Measurements from ENCODE around the gene GCK.

Gene GCK

DNA sequence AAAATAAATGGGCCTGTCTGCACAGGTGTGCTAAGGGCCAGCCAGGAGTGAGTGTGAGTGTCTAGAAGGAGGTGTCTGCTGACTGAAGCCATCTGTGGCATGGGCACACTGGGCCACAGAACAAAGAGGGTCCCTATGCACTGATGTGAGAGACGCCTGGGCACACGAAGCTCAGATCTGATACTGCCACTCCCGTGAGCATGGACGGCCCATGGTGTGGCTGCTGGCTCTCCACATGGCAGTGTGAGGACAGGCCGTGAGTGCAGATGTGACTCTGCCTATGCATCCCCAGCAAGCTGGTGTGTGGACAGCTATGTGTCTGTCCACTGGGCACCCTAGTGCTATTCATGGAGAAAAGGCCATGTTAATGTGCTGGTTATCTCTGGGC, 35.3 kb downstream of the GCK start:
- no peak for DNase-seq

DNA sequence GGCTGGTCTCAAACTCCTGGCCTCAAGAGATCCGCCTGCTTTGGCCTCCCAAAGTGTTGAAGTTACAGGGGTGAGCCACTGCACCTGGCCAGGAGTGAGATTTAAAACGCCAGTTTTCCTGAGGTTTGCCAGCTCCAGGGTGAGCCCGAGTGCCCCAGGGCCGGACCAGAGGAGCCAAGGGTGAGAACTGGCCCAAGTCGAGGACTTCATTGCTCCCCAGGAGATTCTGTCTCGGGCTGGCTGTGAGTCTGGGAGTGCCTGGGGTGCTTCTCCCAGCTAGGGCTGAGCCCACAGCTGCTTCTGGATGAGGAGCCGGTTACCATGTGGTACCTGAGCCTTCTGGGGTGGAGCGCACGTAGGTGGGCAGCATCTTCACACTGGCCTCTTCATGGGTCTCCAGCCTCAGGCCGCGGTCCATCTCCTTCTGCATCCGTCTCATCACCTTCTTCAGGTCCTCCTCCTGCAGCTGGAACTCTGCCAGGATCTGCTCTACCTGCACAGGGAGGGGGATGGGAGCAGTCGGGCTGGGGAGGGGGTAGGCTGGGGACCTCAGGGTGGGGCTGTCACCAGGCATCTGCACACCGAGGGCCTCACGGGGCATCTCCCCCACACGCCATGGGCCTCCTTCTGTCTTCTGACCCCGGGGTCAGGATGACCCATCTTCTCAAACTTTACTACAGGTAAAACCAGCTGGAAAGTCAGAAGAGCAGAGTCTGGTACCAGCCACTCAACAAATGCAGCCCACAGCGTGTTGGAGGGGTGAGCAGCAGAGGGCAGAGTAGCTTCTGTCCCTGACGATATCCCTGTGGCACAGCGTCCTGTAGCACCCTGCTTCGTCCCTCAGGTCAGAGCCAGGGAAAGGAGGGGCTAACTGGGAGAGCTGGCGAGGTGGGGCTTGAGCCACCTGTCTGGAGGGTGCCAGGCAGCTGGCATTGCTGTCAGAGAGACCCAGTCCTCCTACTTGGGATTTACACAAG, 36.0 kb downstream of the GCK start:
- DNase-seq, result no peak

DNA sequence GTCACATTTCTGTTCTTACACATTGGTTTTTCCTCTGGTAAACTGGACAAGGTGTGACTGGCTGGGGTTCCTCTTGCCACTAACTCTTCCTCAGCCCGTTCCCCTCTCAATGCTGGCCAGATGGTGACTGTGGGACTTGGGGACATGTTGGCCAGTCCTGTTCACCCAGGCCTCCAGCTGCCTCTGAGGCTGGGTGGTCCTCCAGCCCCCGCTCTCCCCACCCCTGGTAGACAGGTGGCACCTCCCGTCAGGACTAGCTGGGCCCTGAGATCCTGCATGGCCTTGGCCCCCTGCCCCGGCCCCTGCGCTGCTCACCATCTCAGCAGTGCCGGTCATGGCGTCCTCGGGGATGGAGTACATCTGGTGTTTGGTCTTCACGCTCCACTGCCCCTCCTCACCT, 37.3 kb downstream of the GCK start:
- no peak for DNase-seq

DNA sequence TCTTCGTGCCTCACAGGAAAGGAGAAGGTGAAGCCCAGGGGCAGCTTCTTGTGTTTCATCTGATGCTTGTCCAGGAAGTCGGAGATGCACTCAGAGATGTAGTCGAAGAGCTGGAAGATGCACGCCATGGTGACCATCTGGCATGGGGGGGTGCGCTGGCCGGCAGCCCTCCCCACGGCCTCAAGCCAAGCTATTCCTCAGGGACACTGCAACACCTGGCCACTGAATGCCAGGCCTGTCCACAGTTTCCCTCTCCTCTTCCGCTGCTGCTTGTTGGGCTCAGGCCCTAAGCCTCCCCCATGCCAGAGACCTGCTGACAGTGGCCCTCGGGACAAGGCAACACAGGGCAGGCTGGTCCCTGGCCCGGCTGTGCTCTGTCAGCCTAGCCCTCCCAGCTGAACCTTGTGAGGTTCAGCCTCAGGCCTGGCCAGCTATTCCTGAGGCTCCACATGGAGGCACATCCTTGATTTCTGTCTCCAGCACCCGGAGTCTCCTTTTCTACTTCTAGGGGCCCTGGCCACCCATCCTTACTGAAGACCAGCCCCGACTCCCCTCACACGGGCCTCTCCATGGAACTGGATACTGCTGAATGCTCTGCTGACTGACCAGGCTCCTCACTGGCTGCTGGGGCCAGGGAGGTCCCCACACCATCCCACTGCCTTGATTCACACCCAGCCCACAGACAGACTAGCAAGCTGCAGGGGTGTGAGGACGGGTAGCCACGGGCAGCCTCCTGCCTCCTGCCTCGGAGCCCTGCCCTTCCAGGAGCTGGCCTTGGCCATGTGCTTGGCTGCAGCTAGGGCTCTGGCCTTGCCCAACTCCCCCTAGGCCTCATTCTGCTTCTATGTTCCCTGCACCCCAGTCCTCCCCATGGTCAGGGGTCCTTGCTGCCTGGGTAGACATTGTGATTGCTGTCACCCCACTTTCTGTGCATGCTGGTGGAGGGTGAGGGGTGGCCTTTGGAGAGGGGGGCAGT, 38.0 kb downstream of the GCK start:
- DNase-seq, result no peak

DNA sequence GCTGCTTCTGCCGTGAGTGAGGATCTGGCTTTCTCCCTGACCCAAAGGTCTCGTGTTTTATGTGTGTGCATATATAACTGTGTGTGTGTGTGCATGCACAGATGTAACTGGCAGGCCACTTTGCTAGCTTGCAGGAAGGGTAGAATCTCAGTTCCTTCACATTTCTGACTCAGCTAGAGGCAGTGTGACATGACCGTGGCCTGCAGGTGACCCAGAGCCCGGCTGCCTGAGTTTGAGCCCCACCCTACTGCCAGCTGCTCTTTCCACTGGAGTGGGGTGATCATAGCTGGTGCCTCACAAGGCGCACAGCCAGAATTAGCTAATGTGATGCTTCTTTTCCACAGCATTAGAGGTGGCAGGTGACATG, 38.8 kb downstream of the GCK start:
- DNase-seq, result no peak

DNA sequence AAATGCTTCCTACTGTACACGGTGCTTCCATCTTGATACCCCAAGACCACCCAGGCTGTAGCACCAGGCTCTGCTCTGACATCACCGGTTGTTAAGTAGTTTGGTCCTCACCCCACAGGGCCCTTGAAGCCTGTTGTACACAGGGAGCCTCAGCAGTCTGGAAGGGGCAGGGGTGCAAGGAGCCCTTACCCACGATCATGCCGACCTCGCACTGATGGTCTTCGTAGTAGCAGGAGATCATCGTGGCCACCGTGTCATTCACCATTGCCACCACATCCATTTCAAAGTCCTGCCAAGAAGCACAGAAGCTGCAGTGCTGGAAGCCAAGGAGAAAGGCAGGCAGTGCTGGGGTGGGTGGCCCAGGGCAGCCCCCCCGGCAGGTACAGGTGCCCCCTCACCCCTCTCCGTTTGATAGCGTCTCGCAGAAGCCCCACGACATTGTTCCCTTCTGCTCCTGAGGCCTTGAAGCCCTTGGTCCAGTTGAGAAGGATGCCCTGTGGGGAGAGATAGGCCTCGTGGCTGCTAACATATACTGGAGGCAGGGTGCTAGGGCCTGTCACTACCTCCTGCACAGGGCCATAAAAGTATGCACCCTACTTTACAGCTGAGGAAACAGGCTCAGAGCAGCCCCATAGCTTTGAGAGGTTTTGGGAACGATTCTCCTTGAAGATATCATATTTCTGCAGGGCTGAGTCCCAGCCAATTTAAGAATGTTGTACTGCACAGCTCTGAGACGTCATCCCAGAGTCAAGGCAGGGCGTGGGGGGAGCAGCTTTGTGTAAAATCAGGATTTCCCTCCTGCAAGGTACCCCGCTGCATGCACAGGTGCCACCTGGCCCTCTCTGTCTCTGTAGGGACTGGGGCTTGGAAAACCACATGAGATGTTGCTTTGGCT, 39.4 kb downstream of the GCK start:
- DNase-seq, result no peak

DNA sequence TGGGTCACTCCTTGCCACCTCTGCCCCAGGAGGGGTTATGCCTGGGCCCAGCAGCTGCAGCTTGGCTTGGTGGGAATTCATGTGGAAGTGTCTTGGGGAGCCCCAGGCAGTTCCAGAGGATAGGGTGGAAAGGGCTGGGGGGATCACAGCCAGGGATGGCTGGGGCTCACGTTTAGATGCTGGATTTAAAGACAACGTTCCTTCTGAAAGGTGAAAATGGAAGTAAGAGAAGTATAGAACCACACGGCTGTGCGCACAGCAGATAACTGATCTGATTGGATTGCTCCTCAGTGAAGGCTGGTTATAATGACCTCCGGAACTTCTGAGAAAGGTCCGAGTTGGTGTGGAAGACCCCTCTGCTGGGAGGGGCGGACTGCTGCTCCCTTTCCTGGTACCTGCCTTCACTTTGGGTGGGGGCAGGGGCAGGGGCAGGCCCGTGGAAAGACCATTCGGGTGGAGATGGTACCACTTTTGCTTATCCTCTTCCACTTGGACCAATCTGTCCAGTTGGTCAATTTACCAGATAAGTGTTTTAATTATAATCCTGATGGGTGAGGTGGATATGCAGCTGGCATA, 40.2 kb downstream of the GCK start:
- no peak for DNase-seq

DNA sequence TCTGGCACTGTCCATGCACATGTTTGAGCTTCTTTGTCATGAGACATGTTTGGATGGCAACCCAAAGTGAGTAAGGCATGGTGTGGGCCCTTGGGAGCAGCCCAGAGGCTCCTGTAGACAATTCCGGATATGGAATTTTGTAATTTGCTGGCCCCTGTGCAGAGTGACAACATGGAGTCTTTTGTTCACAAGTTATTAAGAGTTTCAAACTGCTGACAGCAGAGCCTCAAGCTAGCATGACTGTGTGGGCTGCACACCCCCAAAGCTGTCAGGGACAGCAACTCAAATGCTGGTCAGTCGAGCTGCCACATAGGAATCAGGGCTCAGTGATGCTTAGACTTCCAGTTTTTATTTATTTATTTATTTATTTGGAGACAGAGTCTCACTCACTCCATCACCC, 41.1 kb downstream of the GCK start:
- no peak for DNase-seq

DNA sequence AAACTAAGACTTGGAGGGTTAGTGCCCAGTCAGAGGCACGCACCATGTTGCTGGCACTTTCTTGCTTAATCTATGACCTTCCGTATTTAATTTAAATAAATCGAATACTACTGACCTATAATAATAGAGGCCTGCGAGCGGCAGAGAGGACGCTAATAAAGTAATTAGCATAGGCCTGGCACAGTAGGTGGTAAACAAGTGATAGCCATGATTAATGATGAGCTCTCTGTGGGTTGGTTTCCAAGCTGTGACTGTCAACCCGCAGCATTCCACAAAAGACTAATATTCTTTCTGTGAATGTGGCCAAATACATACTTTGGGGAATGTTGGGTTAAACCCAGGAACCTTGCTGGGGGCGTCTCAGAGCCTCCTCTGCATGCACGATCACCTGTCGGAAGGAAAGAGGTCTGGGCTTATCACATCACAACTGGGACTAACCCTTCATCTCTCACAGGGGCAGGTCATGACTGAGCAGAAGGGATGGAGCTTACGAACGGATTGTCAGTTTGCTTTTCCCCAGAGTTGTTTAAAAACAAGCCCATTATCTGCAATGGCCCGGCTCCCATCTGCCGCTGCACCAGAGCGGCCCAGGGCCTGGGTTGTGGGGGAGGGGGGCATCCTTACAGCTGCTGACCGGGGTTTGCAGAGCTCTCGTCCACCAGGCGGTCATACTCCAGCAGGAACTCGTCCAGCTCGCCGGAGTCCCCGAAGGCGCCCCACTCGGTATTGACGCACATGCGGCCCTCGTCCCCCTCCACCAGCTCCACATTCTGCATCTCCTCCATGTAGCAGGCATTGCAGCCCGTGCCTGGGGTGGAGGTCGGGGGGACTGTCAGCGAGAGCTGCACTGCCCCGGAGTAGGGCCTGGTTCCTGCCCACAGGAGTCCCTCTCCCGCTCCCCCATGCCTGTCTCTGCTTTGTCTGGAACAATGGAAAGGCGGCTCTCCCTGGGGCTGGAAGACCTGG, 41.9 kb downstream of the GCK start:
- DNase-seq, result peak; percentile 90

DNA sequence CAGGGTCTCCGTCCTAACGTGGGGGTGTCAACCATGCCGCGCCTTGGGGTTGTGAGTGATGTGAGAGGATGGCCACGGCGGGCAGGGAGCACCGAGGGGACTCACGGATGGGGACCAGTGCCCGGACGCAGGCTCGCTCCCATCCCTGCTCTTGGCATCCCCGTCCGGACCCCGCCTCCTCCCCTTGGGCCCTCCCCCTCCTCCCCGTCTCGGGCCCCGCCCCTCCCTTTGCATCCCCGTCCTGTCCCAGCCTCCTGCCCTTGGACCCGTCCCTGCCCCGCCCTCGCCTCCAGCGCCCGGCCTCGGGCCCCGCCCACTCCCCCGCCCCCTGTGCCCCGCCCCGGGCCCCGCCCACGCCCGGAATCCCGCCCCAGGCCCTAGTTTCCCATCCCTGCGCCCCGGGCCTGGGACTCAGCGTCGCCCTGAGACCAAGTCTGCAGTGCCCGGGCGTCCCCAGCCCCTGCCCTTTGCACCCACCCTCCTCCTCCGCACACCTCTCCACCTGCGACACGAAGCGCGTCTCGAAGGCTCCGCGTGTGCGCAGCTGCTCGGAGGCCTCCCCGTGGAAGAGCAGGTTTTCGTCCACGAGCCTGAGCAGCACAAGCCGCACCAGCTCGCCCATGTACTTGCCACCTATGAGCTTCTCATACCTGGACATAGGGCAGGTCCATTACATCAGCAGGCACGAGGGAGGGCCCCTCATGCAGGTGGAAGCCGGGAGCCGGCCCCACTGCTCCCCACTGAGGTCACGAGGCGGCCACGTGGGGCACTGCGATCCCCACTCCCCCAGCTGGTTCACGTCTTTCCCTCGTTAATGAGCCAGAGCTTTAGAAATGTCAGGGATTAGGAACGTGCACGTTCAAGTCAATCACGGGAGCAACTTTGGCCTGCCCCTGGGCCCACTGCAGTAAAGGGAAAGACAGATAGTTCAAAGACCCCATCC, 43.0 kb downstream of the GCK start:
- DNase-seq, result peak; percentile 78

DNA sequence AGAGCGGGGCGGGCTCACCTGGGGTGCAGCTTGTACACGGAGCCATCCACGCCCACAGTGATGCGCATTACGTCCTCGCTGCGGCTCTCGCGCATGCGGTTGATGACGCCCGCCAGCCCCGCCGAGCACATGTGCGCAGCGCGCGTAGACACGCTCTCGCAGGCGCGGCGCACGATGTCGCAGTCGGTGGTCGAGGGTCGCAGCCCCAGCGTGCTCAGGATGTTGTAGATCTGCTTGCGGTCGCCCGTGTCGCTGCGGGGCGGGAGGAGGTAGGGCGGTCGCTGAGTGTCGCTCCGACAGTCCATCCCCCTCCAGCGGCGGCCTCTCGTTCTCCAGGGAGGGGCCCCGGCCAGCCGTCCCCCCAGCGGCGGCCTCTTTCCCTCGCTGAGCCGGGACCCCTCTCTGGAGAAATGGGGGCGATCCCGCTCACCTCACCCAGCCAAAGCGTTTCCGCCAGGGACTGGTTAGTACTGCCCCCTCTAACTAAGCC, 43.7 kb downstream of the GCK start:
- peak; percentile 77 for DNase-seq

DNA sequence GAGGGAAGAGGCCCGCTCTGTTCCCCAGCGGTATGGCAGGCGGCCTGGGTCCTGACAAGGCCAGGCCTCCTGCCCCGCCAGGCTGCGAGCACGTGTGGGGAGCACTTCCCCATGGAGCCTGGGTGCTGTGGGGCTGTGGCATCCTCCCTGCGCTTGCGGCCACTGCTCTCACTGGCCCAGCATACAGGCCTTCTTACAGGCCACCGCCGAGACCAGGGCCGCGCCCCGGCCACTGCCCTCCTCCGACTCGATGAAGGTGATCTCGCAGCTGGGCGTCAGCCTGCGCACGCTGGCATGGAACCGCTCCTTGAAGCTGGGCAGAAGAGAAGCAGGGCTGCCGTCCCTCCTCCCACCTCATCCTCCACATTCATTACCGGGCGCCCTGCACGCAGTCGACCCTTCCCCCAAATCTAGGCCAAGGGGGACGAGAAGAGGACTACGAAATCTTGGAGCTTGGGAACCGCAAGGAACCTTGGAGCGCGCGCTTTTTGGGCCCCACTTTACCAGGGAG, 44.2 kb downstream of the GCK start:
- no peak for DNase-seq

DNA sequence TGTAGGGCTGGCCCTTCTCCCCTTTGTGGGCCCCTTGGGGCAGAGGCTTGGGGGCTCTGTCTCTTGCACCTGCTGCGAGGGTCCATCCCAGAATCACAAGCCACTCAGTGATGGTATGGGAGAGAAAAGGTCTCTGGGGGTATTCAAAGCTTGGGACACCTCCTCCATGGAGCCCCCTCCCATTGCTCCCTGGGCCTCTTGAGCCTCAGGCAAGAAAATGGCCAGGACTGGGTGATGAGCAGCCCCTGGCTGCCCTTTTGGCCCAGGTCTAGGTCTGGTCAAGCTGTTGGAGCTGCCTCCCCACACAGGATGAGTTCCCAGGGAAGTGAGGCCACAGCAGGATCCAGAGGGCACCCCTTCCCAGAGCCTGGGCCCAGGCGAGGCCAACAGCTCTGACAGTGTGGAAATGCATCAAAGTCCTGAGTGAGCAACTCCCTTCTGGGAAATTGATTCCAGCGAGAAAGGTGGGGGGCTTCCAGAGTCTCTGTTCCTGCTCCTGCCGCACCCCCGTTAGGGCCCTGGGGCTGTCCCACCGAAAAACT, 44.7 kb downstream of the GCK start:
- no peak for DNase-seq

DNA sequence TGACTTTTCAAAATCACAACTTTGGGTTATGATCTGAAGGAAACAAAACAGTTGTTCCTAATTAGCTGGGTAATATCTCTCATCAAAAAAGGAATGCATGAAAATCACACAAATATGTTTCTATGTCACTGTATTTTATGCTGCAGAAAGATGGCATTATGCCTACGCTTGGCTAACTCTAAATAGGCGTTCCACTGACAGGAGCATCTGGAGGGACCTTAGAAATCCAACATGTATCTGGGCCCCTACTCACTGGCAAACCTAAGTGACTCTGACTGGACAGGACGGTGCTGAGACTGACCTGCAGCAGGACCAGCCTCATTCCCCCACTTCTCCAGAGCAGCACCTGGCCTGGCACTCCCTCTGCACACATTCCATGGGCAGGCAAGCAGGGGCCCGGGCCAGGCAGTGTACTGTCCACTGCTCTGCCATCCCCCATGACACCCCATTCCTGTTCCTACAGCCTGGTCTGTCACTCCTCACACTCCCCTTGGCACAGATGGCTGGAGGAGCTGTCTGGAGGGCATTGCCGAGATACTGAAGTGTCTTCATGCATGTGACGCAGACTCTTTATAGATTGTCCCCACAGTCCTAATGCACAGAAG, 45.5 kb downstream of the GCK start:
- no peak for DNase-seq

DNA sequence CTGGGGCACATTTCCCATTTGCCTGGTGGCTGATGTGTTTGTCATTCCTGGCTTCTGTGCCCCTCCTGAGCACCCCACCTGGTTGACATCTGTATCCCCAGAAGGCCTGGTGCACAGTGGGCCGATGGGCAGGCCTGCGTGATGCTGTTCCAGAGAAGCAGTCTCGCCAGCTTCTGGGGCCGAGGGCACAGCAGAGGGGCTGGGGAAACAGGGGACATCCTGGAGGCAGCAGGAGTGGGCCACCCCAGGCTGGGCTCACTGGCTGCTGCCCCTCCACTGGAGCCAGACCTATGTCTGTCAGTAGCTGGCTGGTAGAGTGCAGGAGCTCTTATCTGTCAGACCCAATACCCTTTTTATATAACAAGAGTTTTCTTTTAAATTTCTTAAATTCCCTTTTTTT, 47.2 kb downstream of the GCK start:
- DNase-seq, result no peak

DNA sequence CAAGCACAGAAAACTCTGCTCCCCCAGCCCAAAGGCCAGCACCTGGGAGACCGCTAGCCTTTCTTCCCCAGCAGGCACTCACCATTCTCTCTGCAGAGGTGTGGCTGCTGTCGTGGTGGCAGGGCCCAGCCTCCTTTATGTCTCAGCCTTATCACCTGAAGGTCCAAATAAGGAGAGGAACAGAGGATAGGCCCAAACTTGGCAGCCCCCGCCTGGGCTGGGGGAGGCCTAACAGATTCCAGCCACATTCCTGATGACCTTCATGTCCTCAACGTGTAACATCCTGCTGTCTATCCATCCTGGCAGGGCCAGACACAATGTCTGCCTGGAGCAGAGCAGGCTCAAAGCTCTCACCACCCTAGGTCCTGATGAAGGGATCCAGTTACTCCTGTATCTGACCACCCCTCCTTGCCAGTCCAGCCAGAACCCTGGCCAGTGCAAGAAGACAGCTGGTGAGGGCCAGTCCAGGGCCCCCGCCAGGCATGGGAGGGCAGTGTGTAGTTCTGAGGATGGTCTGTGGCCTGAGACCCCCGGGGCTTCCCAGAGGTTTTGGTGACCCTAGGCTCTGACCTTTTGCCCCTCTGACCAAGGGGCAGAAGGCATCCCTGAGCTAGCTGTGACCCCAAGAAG, 47.9 kb downstream of the GCK start, which contains the start of gene MYL7:
Gene MYL7, minus strand, starts transcription at position 112 of the 630 bp plus-strand sequence. Its CDS starts 27 bp downstream, at position 85.
- DNase-seq, result no peak

DNA sequence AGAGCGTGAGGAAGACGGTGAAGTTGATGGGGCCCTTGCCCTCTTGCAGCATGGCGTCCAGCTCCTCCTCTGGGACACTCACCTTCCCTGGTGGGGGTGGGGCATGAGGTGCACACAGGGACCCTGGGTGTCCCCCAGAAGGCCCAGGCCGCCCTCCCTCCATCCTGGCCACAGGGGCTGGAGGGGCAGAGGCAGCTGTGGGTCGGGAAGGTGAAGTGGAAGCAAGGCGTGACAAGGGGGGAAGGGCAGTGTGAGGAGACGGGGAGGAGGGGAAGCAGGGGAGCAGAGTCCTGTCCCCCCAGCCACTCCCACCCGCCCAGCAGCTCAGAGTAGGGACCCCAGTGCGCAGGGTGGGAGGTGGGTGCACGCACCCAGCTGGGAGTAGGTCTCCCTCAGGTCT, 48.9 kb downstream of the GCK start:
- no peak for DNase-seq

Measured in retina (tissue), 1 donor.